Activated CD4-positive, alpha-beta T cell treated with anti-CD3 and anti-CD28 coated beads, Interleukin-2, amount 50 U/mL, for 48 hours (primary cell): ENCODE data around the gene RABL2A.
"Not testable (repeated sequence)": the region's sequence is repeated elsewhere in the genome, so short reads cannot be mapped to it uniquely, and the experiment has no call there.

Source experiments
- DNase-seq, 2 experiments: peaks; one replicate each; pipeline ENCODE4 v3.0.0-alpha.2; 2020

RABL2A gene

GRCh38 chr2:113690871-113691270 is 63.8 kb downstream of the RABL2A start:
- DNase-seq = not testable (repeated sequence)
